ENCODE results near the gene GABRD. TPM values are rescaled to one million over a fixed set of nuclear protein-coding genes. Genes with fewer than 3 reads are reported as not detected.

The GABRD gene
- polyA plus RNA-seq, 3 donors, result 1.8 TPM

DNA sequence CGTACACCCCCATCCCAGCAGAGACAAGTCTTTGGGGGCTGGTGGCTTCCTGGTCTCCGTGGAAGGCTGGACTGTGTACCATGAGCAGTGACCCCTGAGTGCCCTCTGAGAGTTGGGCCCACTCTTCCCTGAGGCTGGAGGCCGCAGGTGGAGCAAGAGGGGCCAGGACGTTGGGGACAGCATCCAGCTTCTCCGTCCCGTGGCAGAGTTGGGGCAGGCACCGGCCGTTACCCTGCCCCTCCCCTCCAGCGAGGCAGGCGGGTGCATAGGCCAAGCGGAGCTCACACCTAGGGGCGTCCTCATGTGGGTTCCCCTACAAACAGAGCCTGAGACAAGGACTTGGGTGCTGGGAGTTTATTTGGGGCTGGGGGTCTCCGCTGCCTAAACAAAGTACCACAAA is 14.0 kb downstream of the GABRD start:
- no peak for DNase-seq (ENCODE audit: low read depth in 3 of 3, low spot score in 2 of 3)

GRCh38 chr1:2036287-2036686 is 17.1 kb downstream of the GABRD start:
- DNase-seq (ENCODE audit: low read depth in 3 of 3, low spot score in 2 of 3), result no peak

DNA sequence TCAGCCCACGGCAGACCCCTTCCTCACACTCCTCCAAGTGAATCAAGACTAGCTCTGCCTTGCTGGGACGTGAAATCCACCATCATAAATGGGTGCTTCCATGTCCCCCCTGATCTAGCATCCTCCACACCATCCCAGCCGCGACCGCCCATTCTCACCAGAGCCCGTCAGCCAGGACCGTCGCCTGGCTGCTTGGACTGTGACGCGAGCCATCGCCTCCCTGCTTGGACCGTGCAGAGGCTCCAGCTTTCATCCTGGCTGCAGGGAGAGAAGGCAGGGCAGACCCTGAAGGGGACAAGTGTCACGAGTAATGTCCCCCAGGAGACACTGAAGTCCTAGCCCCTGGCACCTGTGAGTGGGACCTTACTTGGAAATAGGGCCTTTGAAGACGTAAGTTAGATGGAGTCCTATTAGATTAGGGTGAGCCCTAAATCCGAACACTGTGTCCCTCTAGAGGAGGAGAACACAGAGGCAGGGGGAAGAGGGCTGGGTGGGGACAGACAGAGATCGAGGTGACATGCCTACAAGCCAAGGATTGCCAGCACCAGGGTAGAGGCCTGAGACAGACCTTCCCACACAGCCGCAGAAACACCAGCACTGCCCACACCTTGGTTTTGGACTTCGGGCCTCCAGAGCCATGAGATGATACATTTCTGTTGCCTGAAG is 18.3 kb downstream of the GABRD start:
- DNase-seq (ENCODE audit: low read depth in 3 of 3, low spot score in 2 of 3), result no peak

DNA sequence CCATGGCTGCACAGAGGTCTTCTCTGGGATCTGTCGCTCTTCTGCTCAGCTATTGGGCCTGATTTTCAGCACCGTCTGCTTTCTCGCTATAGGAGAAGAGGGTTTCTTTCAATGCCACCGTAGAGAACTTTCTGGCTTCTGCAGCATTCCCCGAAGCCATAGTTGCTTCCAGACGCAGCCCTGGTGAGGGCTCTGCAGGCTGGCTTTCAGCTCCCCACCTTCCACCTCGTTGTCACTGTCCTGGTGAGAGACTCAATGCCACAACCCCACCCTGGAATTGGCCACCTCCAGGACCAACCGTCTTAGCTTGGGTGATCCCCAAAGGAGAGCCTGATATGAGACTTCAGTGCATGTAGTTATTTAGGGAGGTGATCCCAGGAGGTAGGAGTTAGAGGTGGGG is 19.1 kb downstream of the GABRD start:
- no peak for DNase-seq (ENCODE audit: low read depth in 3 of 3, low spot score in 2 of 3)

GRCh38 chr1:2039251-2039650 is 20.1 kb downstream of the GABRD start:
- no peak for DNase-seq (ENCODE audit: low read depth in 3 of 3, low spot score in 2 of 3)

- DNase-seq (ENCODE audit: low read depth in 3 of 3, low spot score in 2 of 3), result no peak
Measured at GRCh38 chr1:2041305-2041704, 22.2 kb downstream of the GABRD start.

DNA sequence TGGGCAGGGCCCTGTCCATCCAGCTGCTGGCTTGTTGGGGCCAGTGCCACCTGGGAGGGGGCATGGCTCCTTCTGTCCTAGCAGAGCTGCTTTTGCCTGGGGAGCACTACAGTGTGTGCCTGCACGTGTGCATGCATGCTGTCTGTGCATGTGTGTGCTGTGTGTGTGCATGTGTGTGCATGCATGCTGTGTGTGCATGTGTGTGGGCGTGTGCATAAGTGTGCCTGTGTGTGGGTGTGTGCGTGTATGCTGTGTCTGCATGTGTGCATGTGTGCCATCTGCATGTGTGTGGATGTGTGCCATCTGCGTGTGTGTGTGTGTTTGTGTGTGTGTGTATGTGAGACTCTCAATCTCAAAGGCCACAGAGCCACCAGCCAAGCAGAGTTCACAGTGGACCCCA is 22.7 kb downstream of the GABRD start:
- DNase-seq (ENCODE audit: low read depth in 3 of 3, low spot score in 2 of 3), result no peak

GRCh38 chr1:2042830-2043773 is 24.0 kb downstream of the GABRD start:
- DNase-seq (ENCODE audit: low read depth in 3 of 3, low spot score in 2 of 3), result no peak

GRCh38 chr1:2043886-2044285 is 24.7 kb downstream of the GABRD start:
- no peak for DNase-seq (ENCODE audit: low read depth in 3 of 3, low spot score in 2 of 3)

- DNase-seq (ENCODE audit: low read depth in 3 of 3, low spot score in 2 of 3), result no peak
Measured at GRCh38 chr1:2044510-2045319, 25.6 kb downstream of the GABRD start.

DNA sequence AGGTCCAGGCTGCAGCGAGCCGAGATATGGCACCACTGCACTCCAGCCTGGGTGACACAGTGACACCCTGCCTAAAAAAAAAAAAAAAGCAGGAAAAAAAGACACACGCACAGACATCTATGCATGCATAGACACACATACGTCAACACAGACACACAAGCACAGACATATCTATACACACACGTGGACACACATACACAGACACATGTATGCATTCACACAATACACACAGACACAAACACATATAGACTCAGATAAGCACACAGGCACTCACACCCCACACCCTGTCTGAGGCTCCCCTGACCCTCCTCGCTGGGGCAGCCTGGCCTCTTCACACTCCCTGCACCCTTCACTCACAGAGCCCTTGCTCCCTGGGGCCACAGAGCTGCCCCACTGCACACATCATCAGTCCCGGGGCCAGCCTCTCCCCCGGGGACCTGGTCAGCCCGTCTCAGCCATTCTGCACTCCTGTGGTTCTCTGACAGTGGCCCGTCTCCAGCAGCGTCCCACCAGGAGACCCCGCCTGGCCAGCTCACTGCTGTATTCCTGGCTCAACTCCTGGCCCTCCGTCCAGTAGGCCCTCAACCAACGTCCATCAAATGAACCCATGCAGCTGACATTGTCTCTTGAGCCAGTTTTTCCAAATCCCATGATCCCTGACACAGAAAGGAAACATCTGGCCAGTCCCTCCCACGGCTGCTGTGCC is 26.5 kb downstream of the GABRD start:
- no peak for DNase-seq (ENCODE audit: low read depth in 3 of 3, low spot score in 2 of 3)

DNA sequence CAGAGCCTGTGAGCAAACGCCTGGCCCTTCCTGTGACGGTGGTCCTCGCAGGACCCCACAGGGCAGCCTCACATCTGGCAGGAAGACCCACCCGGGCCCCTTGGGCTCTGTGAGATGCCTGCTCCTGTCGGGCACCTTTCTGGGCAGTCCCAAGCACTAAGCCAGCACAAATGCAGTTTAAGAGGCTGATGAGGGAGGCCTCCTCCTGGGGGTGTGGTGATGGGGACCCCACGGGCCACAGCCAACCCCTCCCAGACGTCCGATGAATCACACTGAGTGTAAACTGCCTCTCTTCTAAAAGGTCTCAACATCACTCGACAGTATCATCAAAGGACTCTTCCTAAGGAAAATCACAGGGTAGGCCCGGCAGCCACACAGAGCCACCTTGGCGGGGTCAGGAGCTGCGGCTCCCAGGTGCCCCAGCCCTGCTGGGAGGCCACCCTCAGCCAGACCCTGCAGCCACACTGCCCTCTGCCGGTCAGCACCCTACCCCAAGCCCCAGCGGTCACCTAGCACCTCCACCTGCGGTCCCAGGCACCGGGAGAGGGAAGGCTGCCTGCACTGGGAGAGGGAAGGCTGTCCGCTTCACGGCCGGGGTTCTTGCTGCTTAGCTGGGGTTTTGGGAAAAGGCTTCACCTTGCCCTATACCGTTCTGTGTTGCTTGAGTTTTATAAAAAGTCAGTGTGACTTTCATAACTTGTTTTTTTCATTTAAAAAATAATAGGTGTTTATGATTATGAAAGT is 27.2 kb downstream of the GABRD start:
- no peak for DNase-seq (ENCODE audit: low read depth in 3 of 3, low spot score in 2 of 3)

GRCh38 chr1:2046953-2047748 is 28.0 kb downstream of the GABRD start:
- DNase-seq (ENCODE audit: low read depth in 3 of 3, low spot score in 2 of 3), result no peak

- DNase-seq (ENCODE audit: low read depth in 3 of 3, low spot score in 2 of 3), result no peak
Measured at GRCh38 chr1:2047749-2048729, 28.9 kb downstream of the GABRD start.

DNA sequence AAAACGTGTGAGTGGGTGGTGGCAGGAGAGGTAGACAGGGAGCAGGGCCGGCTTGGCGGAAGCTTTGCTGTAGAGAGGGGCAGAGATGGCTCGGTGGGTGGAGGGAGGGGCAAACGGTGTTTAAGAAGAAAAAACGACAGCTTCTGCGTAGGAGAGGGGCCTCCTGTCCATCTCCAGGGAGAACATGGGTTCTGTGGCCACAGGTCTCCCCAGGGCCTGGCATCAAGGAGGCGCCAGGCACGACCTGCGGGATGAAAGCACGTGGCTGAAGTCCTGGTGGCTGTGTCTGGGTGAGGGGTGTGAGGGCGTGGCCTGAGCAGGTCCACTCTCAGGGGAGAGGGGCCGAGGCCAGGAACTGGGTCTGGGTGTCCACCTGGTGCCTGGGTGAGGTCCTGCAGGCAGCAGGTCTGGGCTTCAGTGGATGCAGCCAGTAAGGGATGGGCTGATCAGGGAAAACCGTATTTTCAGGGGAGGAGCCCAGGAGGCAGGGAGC is 30.1 kb downstream of the GABRD start:
- DNase-seq (ENCODE audit: low read depth in 3 of 3, low spot score in 2 of 3), result no peak

DNA sequence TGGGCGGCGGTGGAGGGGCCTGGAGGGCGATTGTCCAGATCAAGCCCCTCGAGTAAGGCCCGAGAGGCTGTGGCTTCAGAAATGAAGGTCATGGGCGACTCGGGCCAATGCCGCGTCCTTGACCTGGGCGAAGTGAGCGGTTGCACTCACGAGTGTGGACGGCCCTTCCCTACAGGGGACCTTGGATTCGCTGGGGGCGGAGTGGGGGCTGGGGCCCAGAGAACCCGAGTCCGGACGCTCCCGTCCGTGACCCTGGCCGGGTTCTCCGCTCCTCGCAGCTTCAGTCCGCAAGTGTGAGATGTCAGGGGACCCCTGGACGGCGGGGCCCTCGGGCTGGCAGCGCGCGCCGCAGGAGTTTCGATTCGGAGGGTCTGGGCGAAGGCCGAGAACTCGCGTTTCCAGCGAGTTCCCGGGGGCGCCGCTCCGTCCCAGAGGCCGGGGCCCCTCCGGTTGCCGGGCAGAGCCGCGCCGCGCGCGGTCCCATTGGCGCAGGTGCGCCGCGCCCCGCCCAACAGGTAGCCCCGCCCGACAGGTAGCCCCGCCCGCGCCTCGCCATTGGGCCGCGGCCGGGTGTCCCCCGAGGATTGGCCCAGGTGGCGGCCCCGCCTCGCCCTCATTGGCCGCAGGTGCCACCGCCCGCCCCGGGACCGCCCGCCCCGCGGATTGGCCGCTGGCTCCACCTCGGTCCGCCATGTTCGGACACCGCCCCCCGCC is 30.7 kb downstream of the GABRD start, which contains the start of gene PRKCZ:
Gene PRKCZ, plus strand, starts transcription at position 694 of the 714 bp plus-strand sequence. CDS start 220 bp downstream, outside the sequence.
- DNase-seq (ENCODE audit: low read depth in 3 of 3, low spot score in 2 of 3), result peak in 1 of 3 donors; percentile 61

GRCh38 chr1:2050461-2050792 is 31.3 kb downstream of the GABRD start:
- no peak for DNase-seq (ENCODE audit: low read depth in 3 of 3, low spot score in 2 of 3)

Data from right renal cortex interstitium (tissue), 3 donors.